Left kidney (tissue), 2 donors: ENCODE measurements around the gene MYF6. TPM values are rescaled to one million over a fixed set of nuclear protein-coding genes. Genes with fewer than 3 reads are reported as not detected.

Experiments
- DNase-seq: peaks from one replicate; pipeline ENCODE4 v3.0.0-alpha.2; 2013
- polyA plus RNA-seq: library from polyadenylated mRNA; unstranded; fragments of 120-200 nt; gene quantifications from one replicate; pipeline ENCODE4 v1.2.1, GENCODE V29; 2013; ENCODE audit not compliant: insufficient read length

Gene MYF6
- polyA plus RNA-seq, 1 donor: 0.15 TPM

DNA sequence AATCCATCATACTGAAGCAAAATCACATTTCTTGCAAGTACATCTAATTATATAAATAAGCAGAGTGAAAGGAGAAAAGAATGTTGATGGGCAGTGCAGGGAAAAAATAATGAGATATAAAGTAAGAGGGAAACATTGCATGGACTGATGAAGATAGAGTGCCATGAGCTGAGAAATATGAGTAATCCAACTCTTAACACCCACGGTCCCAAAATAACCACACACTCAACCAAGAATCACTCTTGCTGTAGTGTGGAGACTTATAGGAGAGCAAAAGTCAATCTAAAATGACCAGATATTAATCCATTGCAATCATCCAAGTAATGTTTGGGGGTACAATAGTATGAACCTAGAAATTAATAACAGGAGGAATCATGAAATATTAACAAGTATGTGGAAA, 49.4 kb downstream of the MYF6 start:
- DNase-seq: no peak

Other genes starting within 250 kb of the MYF6 start
- not detected for gene MYF5, start 9.3 kb downstream of the MYF6 start, polyA plus RNA-seq
- gene LIN7A, start 230.3 kb downstream of the MYF6 start, polyA plus RNA-seq: 21.8 TPM